GM13977 (cell line): ENCODE data around the gene PNMA1.

ENCODE experiments used
- DNase-seq: peaks from one replicate; pipeline ENCODE4 v3.0.0; 2012; ENCODE audit warnings: low spot score
- CTCF ChIP-seq: IDR thresholded peaks from 2 replicates; pipeline ENCODE4 v1.5.1; 2012; ENCODE audit warnings: mild to moderate bottlenecking, control low read depth; ENCODE audit not compliant: insufficient read depth; ENCODE audit errors: extremely low read depth, missing control alignments
- in situ Hi-C: fragments of 300-500 bp; cut with MboI; formaldehyde crosslinking; loops from one replicate; pipeline ENCODE4 v1.12.0; 2022; ENCODE audit warnings: low sequenced_read_pairs, low pct_unique_long_range_greater_than_20kb, mixed read lengths, inconsistent platforms; ENCODE audit not compliant: unreplicated experiment

The PNMA1 gene

DNA sequence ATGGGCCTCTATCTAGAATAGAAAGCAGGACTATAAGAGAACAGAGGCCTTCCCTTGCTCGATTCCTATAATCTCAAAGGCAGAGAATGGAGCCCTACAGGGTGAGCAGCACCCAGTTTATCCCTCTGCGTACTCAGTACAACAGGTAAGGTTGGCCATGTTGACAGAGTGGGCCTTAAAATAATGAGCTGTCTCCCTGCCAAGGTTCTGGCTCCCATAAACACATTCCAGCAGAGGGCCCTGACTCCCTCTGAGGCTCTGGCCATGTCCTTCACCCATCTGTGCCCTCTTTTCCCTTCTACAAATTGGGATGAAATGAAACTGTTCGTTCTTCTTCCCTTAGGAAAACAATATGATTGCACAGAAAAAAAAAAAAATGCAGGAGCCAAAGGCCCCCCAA lies 16.9 kb upstream of the PNMA1 start:
- TF ChIP-seq CTCF = no peak
- no peak for DNase-seq
- in situ Hi-C loops = no loop called here

DNA sequence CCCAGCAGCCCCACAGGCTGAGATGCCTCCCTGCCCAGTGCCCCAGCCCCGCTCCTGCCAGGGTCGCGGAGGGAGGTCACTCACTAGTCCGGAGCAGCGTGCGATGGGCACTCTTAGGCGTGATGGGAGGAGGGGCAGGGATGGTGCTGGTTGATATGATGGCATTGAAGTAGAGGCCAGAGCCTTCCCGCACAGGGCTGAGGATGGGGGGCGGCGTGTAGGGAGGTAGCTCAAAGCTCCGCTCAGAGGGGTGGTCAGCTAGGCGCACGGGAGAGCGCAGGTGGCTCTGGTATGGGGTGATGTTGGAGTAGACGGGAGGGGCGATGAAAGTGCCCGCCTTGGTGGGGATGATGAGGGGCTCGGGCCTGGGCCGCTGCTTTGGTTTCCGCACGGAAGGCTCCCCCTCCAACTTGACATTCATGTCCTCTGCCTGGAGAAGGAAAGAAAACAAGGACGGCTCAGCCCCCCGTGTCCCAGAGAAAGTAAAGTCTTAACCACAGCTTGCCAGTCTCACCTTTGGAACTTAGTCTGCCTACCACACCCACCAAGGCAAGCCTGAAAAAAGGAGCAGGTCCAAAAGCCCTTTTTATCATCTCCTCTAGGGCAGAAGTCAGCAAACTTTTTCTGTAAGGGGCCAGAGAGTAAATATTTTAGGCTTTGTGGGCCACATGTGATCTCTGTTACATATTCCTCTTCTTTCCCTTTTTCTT lies 15.5 kb upstream of the PNMA1 start:
- no peak for TF ChIP-seq CTCF
- in situ Hi-C loops = loop anchor here (5.0 kb wide), 1 partner anchor 98 kb away; no protein-coding TSS in a partner anchor
- DNase-seq = no peak

DNA sequence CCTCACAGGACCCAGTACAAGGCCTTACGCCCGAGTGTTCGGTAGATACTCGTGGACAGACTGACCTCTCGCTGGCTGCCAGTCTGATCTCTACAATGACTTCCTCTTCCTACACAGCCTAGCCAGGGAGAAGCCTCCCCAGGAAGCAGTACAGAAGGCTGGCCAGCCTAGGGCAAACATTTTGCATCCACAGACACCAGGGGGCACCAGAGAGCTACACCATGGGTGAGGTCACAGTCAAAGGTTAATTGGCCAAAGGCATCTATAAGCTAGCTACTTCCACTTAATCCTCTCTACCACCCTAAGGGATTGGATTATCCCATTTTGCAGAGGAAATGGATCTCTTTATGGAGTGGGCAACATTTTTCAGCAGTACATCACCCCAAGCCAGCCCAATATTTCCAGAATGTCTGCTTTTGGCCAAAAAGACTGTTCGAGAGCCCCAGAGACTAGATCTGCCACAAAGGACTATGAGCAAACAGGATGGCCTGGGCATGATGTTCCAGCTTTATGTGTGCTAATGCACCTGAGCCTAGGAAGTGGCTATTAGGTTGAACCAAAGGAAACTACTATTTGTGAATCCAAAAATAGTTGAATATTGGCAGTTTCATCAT lies 14.6 kb upstream of the PNMA1 start:
- DNase-seq = peak; percentile 89
- peak; percentile 88 for TF ChIP-seq CTCF
- in situ Hi-C loops = loop anchor here (5.0 kb wide), 1 partner anchor 98 kb away; no protein-coding TSS in a partner anchor

- DNase-seq = no peak
- in situ Hi-C loops = loop anchor here (5.0 kb wide), 1 partner anchor 100 kb away; no protein-coding TSS in a partner anchor
- TF ChIP-seq CTCF = no peak
Measured at GRCh38 chr14:73727166-73727565, 13.0 kb upstream of the PNMA1 start.

- in situ Hi-C loops = loop anchor here (5.0 kb wide), 1 partner anchor 101 kb away; no protein-coding TSS in a partner anchor
- no peak for DNase-seq
- TF ChIP-seq CTCF = no peak
Measured at GRCh38 chr14:73726025-73726961, 12.1 kb upstream of the PNMA1 start.
